AG04450 (cell line): ENCODE measurements around the gene TFR2. TPM values are rescaled to one million over a fixed set of nuclear protein-coding genes. Genes with fewer than 3 reads are reported as not detected.

Experiments
- CTCF ChIA-PET: fragments of 300-600, 350-600 bp; formaldehyde crosslinking; extraction: SDS; loops from one replicate; lab custom pipeline; 2022; ENCODE audit warnings: antibody characterized with exemption, inconsistent platforms; lab: Charles Lee
- POLR2A ChIA-PET: fragments of 350-600 bp; formaldehyde crosslinking; extraction: SDS; loops from one replicate; lab custom pipeline; 2021; ENCODE audit warnings: antibody characterized with exemption, inconsistent platforms; lab: Yijun Ruan, JAX
- DNase-seq: peaks from one replicate; pipeline ENCODE4 v3.0.0-alpha.2; 2011; ENCODE audit warnings: low read depth, low spot score
- H3K27ac ChIP-seq: one replicate; pipeline ENCODE4 v1.5.1; 2012; ENCODE audit warnings: low read depth, low read length, control low read depth
- H3K27me3 ChIP-seq: one replicate; pipeline ENCODE4 v1.6.0; 2012; ENCODE audit warnings: low read length; ENCODE audit not compliant: control insufficient read depth, insufficient read depth
- H3K4me3 ChIP-seq: 2 replicates; pipeline ENCODE4 v1.5.1; 2011; ENCODE audit warnings: mild to moderate bottlenecking, low read depth, low read length, control low read depth
- H3K9me3 ChIP-seq: 2 replicates; pipeline ENCODE4 v1.5.1; 2012; ENCODE audit warnings: low read length; ENCODE audit not compliant: control insufficient read depth, insufficient read depth
- polyA plus RNA-seq: library from polyadenylated mRNA; depleted of rRNA; stranded (reverse); fragments of >200 nt; gene quantifications from 2 replicates; pipeline ENCODE4 v1.2.3, GENCODE V29; 2011
- TF ChIP-seq, protein P1 (sequence below): IDR thresholded peaks from 2 replicates; pipeline ENCODE4 v1.5.1; 2011; ENCODE audit warnings: low read depth, low read length, control low read depth, inconsistent platforms

Gene TFR2
- polyA plus RNA-seq, 1 experiment = 0.05 TPM

DNA sequence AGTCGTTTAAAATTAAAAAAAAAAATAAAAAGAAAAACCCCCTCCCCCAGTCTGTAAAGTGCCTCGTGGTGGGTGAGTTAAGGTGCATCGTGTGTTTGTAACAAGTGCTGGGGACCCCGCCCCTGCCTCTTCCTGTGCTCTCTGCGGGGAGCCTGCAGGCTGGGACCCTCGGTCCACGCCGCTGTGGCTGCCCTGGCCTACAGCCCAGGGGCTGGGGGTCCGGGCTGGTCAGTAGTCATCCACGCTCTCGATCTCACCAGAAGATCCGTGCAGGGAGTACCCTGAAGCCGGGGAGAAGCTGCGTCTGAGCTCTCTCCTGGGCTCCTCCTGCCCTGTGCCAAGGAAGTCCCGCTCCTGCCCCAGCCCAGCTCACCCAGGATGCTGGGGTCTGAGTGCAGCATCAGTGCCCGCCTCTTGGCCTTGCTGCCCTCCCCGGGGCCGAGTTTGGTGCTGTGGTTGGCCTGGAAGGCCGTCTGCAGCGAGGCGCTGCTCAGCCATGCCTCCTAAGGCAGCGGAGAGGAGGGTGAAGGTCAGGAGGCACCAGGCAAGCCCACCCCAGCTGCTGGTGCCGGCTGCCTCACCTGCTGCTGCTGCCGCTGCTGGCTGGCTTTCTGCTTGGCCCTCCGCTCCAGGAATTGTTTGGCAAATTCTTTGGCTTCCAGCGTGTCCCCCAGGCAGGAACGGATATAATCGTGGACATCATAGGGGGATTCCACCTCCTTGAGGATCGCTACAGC, 40.3 kb upstream of the TFR2 start:
- Histone ChIP-seq H3K9me3 (no peaks in the 10 kb centered on the region; the same call in 1 of the 2 replicates), H3K4me3 (no peak overlapping the region), H3K27ac (no peak overlapping the region), H3K27me3 (no peaks in the 10 kb centered on the region)
- TF ChIP-seq, protein P1, sequence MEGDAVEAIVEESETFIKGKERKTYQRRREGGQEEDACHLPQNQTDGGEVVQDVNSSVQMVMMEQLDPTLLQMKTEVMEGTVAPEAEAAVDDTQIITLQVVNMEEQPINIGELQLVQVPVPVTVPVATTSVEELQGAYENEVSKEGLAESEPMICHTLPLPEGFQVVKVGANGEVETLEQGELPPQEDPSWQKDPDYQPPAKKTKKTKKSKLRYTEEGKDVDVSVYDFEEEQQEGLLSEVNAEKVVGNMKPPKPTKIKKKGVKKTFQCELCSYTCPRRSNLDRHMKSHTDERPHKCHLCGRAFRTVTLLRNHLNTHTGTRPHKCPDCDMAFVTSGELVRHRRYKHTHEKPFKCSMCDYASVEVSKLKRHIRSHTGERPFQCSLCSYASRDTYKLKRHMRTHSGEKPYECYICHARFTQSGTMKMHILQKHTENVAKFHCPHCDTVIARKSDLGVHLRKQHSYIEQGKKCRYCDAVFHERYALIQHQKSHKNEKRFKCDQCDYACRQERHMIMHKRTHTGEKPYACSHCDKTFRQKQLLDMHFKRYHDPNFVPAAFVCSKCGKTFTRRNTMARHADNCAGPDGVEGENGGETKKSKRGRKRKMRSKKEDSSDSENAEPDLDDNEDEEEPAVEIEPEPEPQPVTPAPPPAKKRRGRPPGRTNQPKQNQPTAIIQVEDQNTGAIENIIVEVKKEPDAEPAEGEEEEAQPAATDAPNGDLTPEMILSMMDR = no peak
- no peak for DNase-seq
- ChIA-PET POLR2A (interaction anchor here (0.6 to 1.3 kb wide), 3 partner anchors 24 to 199 kb away, joined by 3 to 8 read pairs (median 3); partner anchors contain the start of genes FBXO24 and LRCH4), CTCF (interaction anchor here (4.0 kb wide), 1 partner anchor 10 kb away, joined by 32 read pairs; no protein-coding TSS in a partner anchor)

DNA sequence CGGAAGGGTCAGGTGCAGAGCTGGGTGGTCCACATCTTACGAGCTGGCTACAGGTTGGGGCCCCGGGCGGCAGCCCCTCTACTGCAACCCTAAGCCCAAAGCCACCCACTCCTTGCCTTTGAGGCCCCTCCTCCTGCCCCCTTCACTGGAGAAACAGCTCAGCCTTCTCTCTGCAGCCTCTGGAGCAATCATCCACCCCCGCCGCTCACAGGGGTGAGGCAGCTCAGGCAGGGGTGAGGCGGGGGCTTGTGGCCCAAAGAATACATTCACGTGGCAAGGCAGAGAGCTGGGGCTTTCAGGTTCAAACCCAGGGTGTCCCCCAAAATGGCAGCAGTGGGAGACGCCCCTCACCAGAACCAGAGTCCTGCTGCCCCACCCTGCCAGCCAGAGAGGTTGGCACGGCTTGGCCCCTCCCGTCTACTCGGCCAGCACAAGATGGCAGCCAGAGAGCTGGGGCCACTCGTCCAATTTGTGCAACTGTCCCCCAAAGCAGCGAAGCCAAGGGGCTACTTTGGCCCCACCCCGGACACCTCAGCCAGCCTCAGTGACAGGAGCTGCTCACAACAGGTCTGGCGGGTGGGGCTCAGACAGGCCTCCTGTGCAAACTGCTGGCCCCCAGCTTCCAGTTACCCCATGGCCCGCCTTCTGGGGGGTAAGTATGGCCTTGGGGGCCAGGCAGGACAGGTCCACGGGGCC, 39.4 kb upstream of the TFR2 start:
- CTCF ChIA-PET = interaction anchor here (1.1 to 4.0 kb wide), 2 partner anchors 11 to 171 kb away, joined by 4 to 32 read pairs; partner anchors contain the start of gene SLC12A9
- Histone ChIP-seq H3K4me3 (no peak overlapping the region), H3K9me3 (no peaks in the 10 kb centered on the region; the same call in 1 of the 2 replicates), H3K27ac (no peak overlapping the region), H3K27me3 (no peaks in the 10 kb centered on the region)
- DNase-seq = no peak
- TF ChIP-seq, protein P1 = no peak
- POLR2A ChIA-PET = interaction anchor here (0.7 to 1.4 kb wide), 5 partner anchors 25 to 405 kb away, joined by 3 to 16 read pairs (median 5); partner anchors contain the start of genes FBXO24, LRCH4 and MOSPD3

DNA sequence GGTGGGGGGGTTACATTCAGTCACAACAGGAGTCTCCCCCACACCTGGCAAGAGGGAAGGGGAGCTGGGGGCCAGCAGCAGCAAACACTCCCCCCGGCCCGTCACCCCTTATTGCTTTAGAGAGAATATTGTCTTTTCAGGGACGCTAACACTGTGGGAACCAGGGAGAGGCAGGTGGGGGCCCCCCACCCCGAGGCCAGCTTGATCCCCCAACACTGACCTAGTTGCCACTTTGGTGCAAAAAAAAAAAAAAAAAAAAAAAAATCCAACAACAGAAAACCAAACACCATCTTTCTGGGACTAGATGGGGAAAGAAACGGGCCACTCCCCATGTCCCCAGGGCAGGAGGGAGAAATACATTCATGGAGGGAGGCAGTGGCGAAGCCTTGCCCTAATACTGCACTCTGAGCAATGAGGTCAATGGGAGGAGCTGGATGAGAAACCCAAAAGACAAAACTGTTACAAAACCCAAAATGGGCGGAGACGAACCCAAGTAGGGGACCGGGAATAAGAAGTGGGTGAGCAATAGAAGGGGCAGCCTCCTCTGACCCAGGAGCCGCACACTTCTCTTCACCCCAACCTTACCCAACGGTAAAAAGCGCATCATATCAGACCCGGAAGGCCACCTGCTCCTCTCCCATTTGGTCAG, 38.7 kb upstream of the TFR2 start:
- Histone ChIP-seq H3K4me3 (no peak overlapping the region), H3K27ac (no peak overlapping the region), H3K27me3 (no peaks in the 10 kb centered on the region), H3K9me3 (no peaks in the 10 kb centered on the region; the same call in 1 of the 2 replicates)
- DNase-seq = no peak
- TF ChIP-seq, protein P1 = no peak
- POLR2A ChIA-PET = interaction anchor here (0.7 to 1.4 kb wide), 6 partner anchors 9 to 404 kb away, joined by 3 to 16 read pairs (median 4); partner anchors contain the start of genes FBXO24, LRCH4 and MOSPD3
- CTCF ChIA-PET = interaction anchor here (1.1 to 4.0 kb wide), 2 partner anchors 12 to 172 kb away, joined by 4 to 32 read pairs; partner anchors contain the start of gene SLC12A9

DNA sequence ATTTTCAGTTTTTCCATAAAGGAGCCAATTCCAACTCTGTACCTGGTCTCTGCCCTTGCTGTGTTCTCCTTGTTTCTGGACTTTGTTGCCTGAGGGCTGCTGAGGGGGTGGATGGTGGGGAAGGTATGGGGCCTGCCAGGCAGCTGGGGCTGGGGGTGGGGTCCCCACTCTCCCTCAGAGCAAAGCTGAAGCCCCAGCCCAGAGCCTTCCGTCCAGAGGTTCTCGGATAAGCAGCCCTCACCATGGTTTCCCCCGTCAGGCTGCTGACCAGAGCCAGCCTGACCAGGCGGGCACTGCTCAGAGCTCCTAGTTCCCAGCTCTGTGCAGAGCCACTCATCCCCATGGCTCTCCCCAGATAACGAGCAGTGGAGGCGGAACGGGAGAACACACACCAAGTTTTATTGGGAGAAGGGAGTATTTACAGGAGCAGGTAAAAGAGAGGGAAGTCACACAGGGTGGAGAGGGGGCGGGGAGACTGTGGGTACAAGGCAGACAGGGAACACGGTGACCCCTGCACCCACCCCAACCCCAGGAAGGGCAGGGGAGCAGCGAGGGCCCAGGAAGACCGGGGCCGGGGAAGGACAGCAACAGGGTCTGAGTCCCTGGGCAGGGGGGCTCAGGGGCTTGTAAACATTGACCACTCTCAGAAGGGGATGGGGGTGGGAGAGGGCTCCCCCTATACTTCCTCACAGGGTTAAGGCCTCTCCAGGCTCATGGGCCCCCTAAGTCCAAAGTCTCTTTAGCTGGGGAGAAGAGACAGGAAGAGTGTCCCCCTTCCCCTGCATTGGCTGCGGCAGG, 38.0 kb upstream of the TFR2 start:
- CTCF ChIA-PET = interaction anchor here (3.7 kb wide), 1 partner anchor 12 kb away, joined by 34 read pairs; no protein-coding TSS in a partner anchor
- Histone ChIP-seq H3K9me3 (no peaks in the 10 kb centered on the region; the same call in 1 of the 2 replicates), H3K4me3 (no peak overlapping the region), H3K27me3 (no peaks in the 10 kb centered on the region), H3K27ac (no peak overlapping the region)
- TF ChIP-seq, protein P1 = no peak
- no peak for DNase-seq
- POLR2A ChIA-PET = interaction anchor here (0.8 to 1.4 kb wide), 2 partner anchors 10 to 93 kb away, joined by 3 to 4 read pairs; partner anchors contain the start of genes FBXO24 and LRCH4
